ENCODE results near the gene COX10.
"Not testable (repeated sequence)": the region's sequence is repeated elsewhere in the genome, so short reads cannot be mapped to it uniquely, and the experiment has no call there.

The COX10 gene

GRCh38 chr17:14186443-14186842, 117.1 kb downstream of the COX10 start:
- DNase-seq: not testable (repeated sequence)

DNA sequence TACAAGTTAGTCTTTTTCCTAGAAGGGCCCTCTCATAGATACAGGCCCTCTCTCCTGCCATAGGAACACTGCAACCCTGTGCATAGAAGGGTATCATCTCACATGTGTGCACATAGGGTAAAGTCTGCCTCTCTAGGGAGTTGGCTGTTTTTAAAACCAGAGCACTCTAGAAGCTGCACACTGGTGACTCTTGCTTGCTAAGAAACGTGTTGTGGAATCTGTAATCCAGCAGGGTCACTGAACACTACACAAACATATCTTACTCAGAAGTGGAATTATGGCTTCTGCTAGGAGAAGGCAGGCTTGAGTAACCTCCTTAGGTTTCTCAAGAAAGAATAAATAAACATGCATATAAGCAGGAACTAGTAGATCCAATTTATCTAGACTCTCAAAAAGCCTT, 121.5 kb downstream of the COX10 start:
- DNase-seq: not testable (repeated sequence)

DNA sequence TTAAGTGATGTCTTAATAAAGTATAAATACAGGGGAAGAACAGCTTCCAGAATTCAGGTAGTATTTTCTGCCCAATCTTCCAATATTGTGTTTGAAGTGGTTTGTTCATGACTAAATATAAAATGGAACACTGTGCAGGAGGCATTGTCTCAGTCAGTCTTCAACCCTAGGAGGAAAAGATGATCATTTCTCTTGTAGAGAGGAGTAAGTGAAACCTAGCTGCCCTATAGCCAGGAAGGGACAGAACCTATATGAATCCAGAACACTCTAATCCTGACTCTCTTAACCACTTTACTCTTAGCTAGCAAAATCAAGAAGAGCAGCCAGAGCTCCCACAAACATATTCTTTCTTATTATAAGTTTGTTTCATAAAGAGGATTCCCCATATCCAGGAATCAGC, 122.2 kb downstream of the COX10 start:
- not testable (repeated sequence) for DNase-seq

GRCh38 chr17:14192039-14192438, 122.7 kb downstream of the COX10 start:
- DNase-seq: not testable (repeated sequence)

GRCh38 chr17:14192636-14193344, 123.5 kb downstream of the COX10 start:
- DNase-seq: not testable (repeated sequence)

- no peak for DNase-seq
Measured at GRCh38 chr17:14196377-14196997, 127.2 kb downstream of the COX10 start.

- DNase-seq: no peak
Measured at GRCh38 chr17:14197057-14197456, 127.8 kb downstream of the COX10 start.

DNA sequence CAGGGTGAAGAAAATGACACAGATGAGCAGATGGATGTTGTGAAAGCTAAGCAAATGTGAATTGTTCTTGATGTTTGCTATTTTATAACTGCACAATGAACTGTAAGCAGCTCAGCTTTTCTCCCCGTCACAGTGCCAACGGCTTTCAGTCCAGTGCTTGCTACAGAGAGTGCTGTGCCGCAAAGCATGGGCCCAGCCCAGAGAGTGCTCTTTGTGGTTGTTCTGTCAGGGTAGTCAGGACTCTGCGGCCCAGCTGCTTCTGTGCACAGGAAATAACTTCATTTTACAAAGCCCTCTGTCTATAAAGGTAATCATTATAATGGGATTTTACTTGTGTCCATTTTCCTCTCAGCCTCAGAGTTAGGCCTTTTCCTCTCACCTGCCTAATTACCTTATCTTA, 128.3 kb downstream of the COX10 start:
- DNase-seq: no peak

- DNase-seq: no peak
Measured at GRCh38 chr17:14198013-14198412, 128.7 kb downstream of the COX10 start.

GRCh38 chr17:14198575-14198974, 129.3 kb downstream of the COX10 start:
- no peak for DNase-seq

DNA sequence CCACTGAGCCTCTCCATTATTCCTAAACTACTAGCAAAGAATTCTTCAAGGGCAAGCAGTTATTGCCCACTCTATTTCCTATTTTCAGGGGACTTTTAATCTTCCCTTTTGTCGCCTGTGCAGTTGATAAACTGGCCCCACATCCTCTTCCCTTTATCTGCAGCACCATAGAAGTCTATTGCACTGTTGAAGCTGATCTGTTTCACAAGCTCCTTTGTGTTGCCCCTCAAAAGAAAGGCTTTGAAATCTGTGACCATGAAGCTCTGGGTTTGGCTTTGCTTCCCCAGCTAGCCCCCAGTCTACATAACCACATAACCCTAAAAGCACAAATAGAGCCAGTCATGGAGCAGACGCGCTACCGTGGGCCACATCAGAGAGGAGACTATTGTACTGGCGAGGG, 130.3 kb downstream of the COX10 start:
- no peak for DNase-seq

- DNase-seq: no peak
Measured at GRCh38 chr17:14200354-14200753, 131.1 kb downstream of the COX10 start.

- no peak for DNase-seq
Measured at GRCh38 chr17:14201021-14201987, 132.0 kb downstream of the COX10 start.

DNA sequence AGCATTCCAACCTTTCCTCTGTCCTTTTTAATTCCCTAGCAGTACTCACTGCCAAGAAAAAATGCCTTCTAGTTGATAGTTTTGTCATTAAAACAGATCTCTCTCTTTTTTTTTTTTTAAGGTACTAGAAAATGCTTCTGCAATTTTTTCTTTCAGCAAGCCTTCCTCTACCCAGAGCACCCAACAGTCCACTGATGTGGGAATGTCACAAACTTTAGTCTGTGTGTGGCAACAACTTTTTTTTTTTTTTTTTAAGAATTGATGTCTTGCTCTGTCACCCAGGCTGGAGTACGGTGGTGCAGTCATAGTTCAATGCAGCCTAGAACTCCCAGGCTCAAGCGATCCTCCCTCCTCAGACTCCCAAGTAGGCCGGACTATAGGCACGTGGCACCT, 132.7 kb downstream of the COX10 start:
- DNase-seq: no peak

DNA sequence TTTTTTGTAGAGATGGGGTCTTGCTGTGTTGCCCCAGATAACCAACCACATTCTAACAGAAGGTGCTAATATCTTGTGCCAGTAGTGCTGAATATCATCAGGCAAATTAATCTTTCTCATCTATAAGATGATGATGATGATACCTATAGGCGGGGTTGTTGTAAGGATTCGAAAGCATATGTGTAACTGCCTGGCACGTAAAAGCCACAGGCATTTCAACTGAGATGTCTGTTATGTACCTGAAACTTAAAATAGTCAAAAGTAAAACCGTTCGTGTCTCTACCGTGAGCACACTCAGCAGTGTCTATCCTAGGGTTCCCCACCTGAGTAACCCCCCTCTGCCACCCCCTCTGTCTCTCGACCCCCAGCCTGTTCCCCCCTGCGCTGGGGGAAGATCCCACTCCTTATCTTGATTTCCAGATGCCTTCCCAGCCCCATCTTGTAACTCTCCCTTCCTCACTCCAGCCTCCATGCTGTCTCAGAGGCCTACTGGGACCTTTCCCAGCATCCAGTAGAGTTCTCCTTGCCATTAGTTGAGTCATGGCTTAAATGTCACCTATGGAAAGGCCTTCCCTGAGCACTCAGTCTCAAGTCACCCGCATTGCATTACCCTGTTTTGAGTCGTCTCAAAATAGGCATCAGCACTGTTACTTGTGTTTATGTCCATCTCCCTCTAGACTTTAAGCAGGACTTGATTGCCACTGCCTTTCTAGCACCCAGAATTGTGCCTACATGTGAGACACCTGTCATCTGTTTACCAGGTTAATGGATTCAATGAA, 133.3 kb downstream of the COX10 start:
- no peak for DNase-seq

GRCh38 chr17:14203388-14203787, 134.1 kb downstream of the COX10 start:
- no peak for DNase-seq

DNA sequence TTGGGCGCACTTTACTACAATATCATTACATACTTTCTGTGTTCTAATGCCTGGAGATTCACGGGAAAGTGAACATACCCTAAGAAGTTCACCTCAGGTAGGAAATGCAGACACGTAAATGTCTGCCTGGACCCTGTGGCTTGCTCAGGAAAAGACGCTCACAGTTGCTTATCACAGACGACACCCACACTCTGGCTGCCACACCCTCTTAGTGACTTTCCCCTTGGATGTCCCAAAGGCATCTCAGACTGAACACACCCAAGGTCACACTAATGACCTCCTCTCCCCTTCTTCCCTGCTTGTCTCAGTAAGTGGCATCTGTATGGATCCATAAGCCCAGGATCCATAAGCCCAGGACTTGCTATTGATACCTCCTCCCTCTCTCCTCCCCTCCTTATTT, 134.8 kb downstream of the COX10 start:
- no peak for DNase-seq

GRCh38 chr17:14204546-14204945, 135.2 kb downstream of the COX10 start:
- DNase-seq: no peak

- DNase-seq: no peak
Measured at GRCh38 chr17:14205380-14205779, 136.1 kb downstream of the COX10 start.

DNA sequence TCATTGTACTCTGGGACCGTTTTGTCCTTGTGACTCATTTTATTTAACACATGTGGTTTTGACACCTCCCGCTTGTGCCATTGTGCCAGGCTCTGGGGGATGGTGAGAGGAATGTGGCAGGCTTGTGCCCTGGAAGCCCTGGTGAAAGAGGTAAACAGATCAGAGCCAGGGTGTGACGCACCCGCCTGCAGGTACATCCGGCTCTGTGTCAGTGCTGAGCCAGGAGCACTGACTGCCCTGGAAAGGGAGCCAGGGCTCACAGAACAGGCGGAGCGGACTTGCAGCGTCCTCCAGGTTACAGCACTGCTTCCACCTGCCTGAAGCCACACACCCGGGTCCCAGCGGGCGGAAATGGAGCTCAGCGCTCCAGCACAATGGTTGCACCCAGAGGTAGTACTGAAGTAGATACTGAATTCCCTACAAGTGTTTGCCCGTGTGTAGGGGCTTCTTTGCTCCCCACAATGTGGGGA, 136.7 kb downstream of the COX10 start:
- no peak for DNase-seq

DNA sequence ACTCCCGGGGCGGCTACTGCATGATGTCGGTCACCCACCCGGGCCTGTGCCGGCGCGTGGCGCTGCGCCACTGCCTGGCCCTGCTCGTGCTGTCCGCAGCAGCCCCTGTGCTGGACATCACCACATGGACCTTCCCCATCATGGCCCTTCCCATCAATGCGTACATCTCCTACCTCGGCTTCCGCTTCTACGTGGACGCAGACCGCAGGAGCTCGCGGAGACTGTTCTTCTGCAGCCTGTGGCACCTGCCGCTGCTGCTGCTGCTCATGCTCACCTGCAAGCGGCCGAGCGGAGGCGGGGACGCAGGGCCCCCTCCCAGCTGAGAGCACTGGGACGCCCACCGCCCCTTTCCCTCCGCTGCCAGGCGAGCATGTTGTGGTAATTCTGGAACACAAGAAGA, 137.6 kb downstream of the COX10 start:
- no peak for DNase-seq

GRCh38 chr17:14207791-14208190, 138.5 kb downstream of the COX10 start:
- no peak for DNase-seq

- DNase-seq: no peak
Measured at GRCh38 chr17:14209215-14209614, 139.9 kb downstream of the COX10 start.

Data from SIG-M5 (cell line).